ENCODE data around the gene PRSS16. TPM values are rescaled to one million over a fixed set of nuclear protein-coding genes. Genes with fewer than 3 reads are reported as not detected.

PRSS16 gene
- total and polyA plus RNA-seq, 7 donors = 0.08 TPM; not detected in 6

DNA sequence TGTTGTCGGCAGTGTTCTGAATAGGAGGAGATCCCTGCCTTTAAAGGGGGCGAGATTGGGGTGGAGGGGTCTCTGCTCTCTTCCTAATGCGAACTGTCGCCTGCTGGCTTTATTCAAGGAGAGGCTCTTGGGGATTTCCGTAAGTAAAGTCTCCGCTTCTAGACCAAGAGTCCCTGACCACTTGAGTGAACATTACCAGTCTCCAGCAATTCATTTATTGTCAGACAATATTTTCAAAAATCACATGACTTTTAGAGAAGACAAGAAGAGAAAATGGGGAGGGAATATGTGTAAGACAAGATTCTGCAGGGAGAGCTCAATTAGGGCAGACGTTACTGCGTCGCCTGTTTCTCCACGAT, 43.3 kb downstream of the PRSS16 start:
- Histone ChIP-seq H3K4me1 (no peaks in the 10 kb centered on the region), H3K27me3 (ENCODE audit: insufficient read depth in 3 of 3, low read length in 2 of 3) (peaks cover 24 to 96% (median 33%) of the 10 kb centered on the region in 3 donors), H3K36me3 (ENCODE audit: insufficient read depth in 1 of 2, low read depth in 1 of 2) (no peaks in the 10 kb centered on the region), H3K4me3 (no peak overlapping the region), H3K27ac (no peak overlapping the region), H3K9me3 (no peaks in the 10 kb centered on the region)
- TF ChIP-seq, protein P1, sequence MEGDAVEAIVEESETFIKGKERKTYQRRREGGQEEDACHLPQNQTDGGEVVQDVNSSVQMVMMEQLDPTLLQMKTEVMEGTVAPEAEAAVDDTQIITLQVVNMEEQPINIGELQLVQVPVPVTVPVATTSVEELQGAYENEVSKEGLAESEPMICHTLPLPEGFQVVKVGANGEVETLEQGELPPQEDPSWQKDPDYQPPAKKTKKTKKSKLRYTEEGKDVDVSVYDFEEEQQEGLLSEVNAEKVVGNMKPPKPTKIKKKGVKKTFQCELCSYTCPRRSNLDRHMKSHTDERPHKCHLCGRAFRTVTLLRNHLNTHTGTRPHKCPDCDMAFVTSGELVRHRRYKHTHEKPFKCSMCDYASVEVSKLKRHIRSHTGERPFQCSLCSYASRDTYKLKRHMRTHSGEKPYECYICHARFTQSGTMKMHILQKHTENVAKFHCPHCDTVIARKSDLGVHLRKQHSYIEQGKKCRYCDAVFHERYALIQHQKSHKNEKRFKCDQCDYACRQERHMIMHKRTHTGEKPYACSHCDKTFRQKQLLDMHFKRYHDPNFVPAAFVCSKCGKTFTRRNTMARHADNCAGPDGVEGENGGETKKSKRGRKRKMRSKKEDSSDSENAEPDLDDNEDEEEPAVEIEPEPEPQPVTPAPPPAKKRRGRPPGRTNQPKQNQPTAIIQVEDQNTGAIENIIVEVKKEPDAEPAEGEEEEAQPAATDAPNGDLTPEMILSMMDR (IDR thresholded peaks at IDR 0.05) = no peak
- intact Hi-C loops (cut with DNase I) = no loop called here
- ATAC-seq (no peak), DNase-seq (no peak)
- WGBS, 3 donors = 10 to 14% (median 13%) methylated on average over 10 of the region's 10 CpGs

DNA sequence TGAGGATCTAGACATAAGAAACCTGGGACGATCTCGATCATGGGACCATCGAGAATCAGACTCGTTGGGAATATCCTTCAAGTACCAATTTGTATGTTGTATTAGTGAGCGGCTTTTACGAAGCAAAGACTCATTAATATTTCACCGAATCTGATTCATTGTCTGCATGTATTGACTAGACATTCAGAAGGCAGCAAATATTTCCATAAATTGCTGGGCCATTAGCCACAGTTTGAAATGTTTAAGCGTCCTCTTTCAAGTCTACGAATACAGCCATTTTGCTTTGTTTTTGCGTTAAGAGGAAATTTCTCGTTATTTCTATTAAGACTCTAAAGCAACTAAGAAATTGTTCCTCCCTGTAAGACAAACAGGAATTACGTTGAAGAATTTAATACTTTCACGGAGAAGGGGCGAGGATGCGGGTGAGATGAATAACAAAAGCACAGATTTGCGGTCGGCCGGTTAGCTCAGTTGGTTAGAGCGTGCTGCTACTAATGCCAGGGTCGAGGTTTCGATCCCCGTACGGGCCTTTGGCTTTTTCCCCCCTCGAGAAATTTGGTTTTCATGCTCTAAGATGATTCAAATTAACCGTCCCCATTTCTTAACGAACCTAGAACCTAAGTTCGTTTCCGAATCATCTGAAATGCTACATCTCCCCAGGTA, 46.1 kb downstream of the PRSS16 start:
- intact Hi-C loops (cut with DNase I) = no loop called here
- Histone ChIP-seq H3K9me3 (no peaks in the 10 kb centered on the region), H3K36me3 (ENCODE audit: insufficient read depth in 1 of 2, low read depth in 1 of 2) (no peaks in the 10 kb centered on the region), H3K27ac (no peak overlapping the region), H3K4me3 (no peak overlapping the region), H3K27me3 (ENCODE audit: insufficient read depth in 3 of 3, low read length in 2 of 3) (peaks cover 28 to 94% (median 37%) of the 10 kb centered on the region in 3 donors), H3K4me1 (no peaks in the 10 kb centered on the region)
- no peak for ATAC-seq
- no peak for DNase-seq
- 16 to 19% (median 18%) methylated on average over 28 of the region's 28 CpGs for WGBS, 3 donors
- TF ChIP-seq, protein P1 (IDR thresholded peaks at IDR 0.05) = no peak

DNA sequence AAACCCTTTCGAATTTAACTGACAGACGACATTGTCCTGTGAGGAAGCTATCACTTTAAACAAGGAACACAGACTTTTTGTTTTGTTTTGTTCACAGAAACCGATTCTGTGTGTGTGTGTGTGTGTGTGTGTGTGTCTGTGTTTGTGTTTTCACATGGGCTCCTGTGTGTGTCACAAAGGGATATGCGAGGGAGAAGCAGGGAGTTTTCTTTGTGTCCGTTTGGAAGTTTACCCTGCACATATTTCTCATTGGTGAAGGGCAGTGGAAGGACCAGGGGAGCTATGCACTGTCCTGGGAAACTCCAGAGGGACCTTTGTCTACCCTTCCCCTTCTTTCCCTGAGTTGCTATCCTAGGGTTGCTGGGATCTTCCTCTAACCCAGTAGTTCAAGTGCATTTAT, 46.9 kb downstream of the PRSS16 start:
- DNase-seq (no peak), ATAC-seq (no peak)
- TF ChIP-seq, protein P1 (IDR thresholded peaks at IDR 0.05) = no peak
- Histone ChIP-seq H3K36me3 (ENCODE audit: insufficient read depth in 1 of 2, low read depth in 1 of 2) (no peaks in the 10 kb centered on the region), H3K27me3 (ENCODE audit: insufficient read depth in 3 of 3, low read length in 2 of 3) (peaks cover 25 to 94% (median 35%) of the 10 kb centered on the region in 3 donors), H3K4me1 (no peaks in the 10 kb centered on the region), H3K4me3 (no peak overlapping the region), H3K9me3 (no peaks in the 10 kb centered on the region), H3K27ac (no peak overlapping the region)
- 18 to 23% (median 19%) methylated on average over 5 of the region's 5 CpGs for WGBS, 3 donors
- intact Hi-C loops (cut with DNase I) = no loop called here

DNA sequence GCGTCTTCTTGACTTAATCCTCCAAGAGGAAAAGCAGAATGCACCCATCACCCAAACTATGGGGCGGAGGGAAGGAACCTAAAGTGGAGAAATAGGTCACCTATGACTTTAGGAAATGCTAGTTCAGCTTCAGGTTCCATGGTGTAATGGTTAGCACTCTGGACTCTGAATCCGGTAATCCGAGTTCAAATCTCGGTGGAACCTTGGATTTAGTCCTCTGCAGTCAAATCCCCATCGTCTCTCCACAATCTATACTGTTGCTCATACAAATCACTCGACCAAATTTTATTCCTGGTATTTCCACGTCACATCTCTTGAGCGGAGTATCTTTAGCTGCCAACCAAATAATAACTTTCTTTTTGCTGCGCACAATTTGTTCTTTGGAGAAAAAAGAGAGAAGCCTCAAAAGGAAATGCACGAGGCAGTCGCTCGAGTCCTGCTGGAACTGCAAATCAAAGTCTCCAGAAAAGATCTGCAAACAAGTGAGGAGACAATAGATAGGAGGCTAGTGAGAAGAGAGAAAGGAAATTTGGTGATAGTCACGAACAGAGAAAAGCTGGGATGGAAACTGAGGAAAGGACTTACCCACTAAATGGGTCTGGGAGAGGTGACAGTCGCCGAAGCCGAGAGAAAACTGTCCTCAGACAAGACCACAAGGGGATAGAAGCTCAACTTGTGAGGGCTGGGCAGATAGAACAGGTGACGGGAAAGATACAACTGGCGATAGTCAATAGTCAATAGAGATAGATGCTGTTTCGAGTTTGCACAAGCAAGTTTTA, 48.0 kb downstream of the PRSS16 start:
- intact Hi-C loops (cut with DNase I) = no loop called here
- 4 to 6% (median 4%) methylated on average over 20 of the region's 20 CpGs for WGBS, 3 donors
- no peak overlapping the region for H3K4me3 ChIP-seq
- H3K36me3 ChIP-seq (ENCODE audit: insufficient read depth in 1 of 2, low read depth in 1 of 2) = no peaks in the 10 kb centered on the region
- H3K27ac ChIP-seq = no peak overlapping the region
- TF ChIP-seq, protein P1 (IDR thresholded peaks at IDR 0.05) = no peak
- no peaks in the 10 kb centered on the region for H3K9me3 ChIP-seq
- H3K27me3 ChIP-seq (ENCODE audit: insufficient read depth in 3 of 3, low read length in 2 of 3) = peaks cover 28 to 94% (median 34%) of the 10 kb centered on the region in 3 donors
- DNase-seq (no peak), ATAC-seq (no peak)
- H3K4me1 ChIP-seq = no peaks in the 10 kb centered on the region
